K562 (cell line): ENCODE data around the gene FBXO15. TPM values are rescaled to one million over a fixed set of nuclear protein-coding genes. Genes with fewer than 3 reads are reported as not detected.

Experiments
- CHD4 ChIP-seq: fragments of 200-600 bp; sonication (generic); IDR thresholded peaks from 3 replicates; pipeline ENCODE4 v1.6.1; 2012; ENCODE audit warnings: low read depth, mild to moderate bottlenecking, mixed read lengths, low read length, inconsistent platforms; ENCODE audit not compliant: insufficient read depth, insufficient replicate concordance, poor library complexity, severe bottlenecking
- MAFK ChIP-seq: IDR thresholded peaks from 2 replicates; pipeline ENCODE4 v1.6.1; 2011; ENCODE audit warnings: low read length, improper control_type of control experiment
- NCOA2 ChIP-seq, 2 experiments: fragments of 450-650 bp; IDR thresholded peaks; 2 replicates each; pipeline ENCODE4 v1.6.1; 2018; ENCODE audit warnings: mild to moderate bottlenecking in 2 of 2, moderate library complexity in 1 of 2; ENCODE audit not compliant: partially characterized antibody in 2 of 2
- REST ChIP-seq, 2 experiments: fragments of 450-650 bp; formaldehyde crosslinking in 1 of 2; IDR thresholded peaks; 2 replicates each; pipeline versions ENCODE4 v1.4.0 to v1.6.1; 2014 to 2020; ENCODE audit warnings: mild to moderate bottlenecking in 2 of 2, borderline replicate concordance in 1 of 2, low read depth in 1 of 2
- TARDBP ChIP-seq: fragments of 450-650 bp; IDR thresholded peaks from 2 replicates; pipeline ENCODE4 v1.6.1; 2016
- TFE3 ChIP-seq: fragments of 450-650 bp; formaldehyde crosslinking; IDR thresholded peaks from 2 replicates; pipeline ENCODE4 v1.4.0; 2020; ENCODE audit warnings: mild to moderate bottlenecking, mixed read lengths
- ZBTB8A ChIP-seq: fragments of 450-650 bp; IDR thresholded peaks from 2 replicates; pipeline ENCODE4 v1.6.1; 2018; ENCODE audit warnings: mild to moderate bottlenecking, moderate library complexity; ENCODE audit not compliant: partially characterized antibody
- ZKSCAN8 ChIP-seq: fragments of 200-800 bp; sonication (Bioruptor generic); IDR thresholded peaks from 2 replicates; pipeline ENCODE4 v1.6.1; 2016; ENCODE audit warnings: missing genetic modification characterization, missing compliant biosample characterization
- polyA plus RNA-seq, 8 experiments: library from polyadenylated mRNA; depleted of rRNA in 4 of 8; stranded (reverse) in 5 of 8; unstranded in 3 of 8; fragments of >200 nt; fragmentation: Nextera tagmentation in 2 of 8; fragmentation: Illumina TruSeq in 1 of 8; extraction: Ambion mirVana in 2 of 8; extraction: Trizol in 1 of 8; gene quantifications; 2 replicates each; pipeline versions ENCODE4 v1.2.1 to v1.2.3, GENCODE V29; 2011 to 2014; ENCODE audit warnings: inconsistent platforms in 1 of 8, missing spikeins in 1 of 8
- total RNA-seq, 7 experiments: library from RNA; depleted of rRNA in 6 of 7; stranded (reverse); fragments of >200 nt in 6 of 7; fragmentation: Illumina TruSeq in 2 of 7; extraction: Trizol in 2 of 7; gene quantifications; 2 replicates each; pipeline versions ENCODE4 v1.2.1 to v1.2.3, GENCODE V29; 2011 to 2021; ENCODE audit warnings: low replicate concordance in 1 of 7

FBXO15 gene
- total and polyA plus RNA-seq, 9 of the 15 experiments (the other 6 are each of a cell fraction or from before 2014, with no cell fraction given): 0.07 to 0.43 (median 0.27) TPM; not detected in 1

- TF ChIP-seq REST (IDR thresholded peaks at IDR 0.05; ENCODE audit: borderline replicate concordance) (no peak), REST (CRISPR knock-in tag; IDR thresholded peaks at IDR 0.05; ENCODE audit: low read depth) (no peak), ZBTB8A (no peak), ZKSCAN8 (CRISPR knock-in tag) (no peak), NCOA2 (IDR thresholded peaks at IDR 0.05; ENCODE audit: partially characterized antibody in 2 of 2) (no peak), TFE3 (CRISPR knock-in tag) (no peak), MAFK (no peak), TARDBP (no peak), CHD4 (no peak)
Measured at GRCh38 chr18:74083557-74083952, 64.1 kb downstream of the FBXO15 start (continued).
